HG03280 (cell line): ENCODE measurements around the gene KDELR1.
"Not testable (repeated sequence)": the region's sequence is repeated elsewhere in the genome, so short reads cannot be mapped to it uniquely, and the experiment has no call there.

Experiments
- ATAC-seq: cut with Tn5 transposase; IDR thresholded peaks from one replicate; pipeline ENCODE4 v1.9.1; 2021; ENCODE audit warnings: mild to moderate bottlenecking, moderate library complexity; ENCODE audit not compliant: unreplicated experiment

The KDELR1 gene

DNA sequence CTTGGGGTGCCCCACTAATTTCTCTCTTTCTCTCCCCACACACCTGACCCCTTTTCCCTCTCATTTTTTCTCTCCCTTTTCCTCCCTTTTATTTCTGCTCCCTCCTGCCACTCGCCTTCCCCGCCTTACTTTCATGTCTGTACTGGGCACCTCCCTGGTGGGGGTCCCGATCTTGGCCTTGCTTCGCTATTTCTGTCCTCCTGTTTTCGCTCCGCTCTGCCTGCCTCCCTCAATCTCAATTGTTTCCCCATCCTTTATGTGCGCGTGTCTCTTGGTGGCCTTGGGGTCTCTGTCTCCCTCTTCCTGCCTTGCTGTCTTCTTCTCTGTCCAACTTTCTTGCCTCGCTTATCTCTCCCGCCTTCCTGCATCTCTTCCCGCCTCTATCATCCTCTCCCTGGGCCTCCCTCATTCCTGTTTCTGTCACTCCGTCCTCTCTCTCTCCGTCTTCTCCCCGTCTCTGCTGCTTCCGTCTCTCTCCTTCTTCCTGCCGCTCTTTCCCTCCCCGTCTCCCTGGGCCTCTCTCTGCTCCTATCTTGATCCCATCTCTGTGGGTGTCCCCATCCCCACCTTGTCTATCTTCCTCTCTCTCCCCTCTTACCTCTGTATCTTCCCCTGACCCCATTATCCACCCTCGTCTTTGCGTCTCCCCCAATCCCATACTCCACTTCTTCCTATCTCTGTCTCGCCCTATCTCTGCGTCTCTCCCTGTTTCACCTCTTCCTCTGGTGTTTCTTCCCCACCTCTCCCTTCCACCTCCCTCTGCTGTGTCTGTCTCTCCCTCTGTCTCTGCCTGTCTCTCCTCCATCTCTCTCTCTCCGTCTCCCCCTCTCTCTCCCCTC lies 6.1 kb upstream of the KDELR1 start:
- no peak for ATAC-seq

DNA sequence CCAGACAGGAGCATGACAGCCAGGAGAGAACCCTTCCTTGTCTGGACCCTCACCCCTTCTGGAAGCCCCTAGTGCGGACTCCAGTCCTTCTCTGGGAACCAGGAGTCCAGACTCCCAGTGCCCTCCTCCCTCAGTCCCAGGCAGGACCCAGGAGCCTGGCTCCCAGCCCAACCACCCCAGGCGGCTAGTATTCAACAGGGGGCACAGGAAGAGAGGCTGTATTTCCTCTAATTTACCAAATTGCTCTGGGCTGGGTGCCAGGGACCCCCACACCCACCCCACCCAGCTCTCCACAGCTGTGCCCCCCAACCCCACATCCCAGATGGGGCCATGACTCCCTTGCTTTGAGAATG lies 5.4 kb upstream of the KDELR1 start:
- ATAC-seq, result no peak

DNA sequence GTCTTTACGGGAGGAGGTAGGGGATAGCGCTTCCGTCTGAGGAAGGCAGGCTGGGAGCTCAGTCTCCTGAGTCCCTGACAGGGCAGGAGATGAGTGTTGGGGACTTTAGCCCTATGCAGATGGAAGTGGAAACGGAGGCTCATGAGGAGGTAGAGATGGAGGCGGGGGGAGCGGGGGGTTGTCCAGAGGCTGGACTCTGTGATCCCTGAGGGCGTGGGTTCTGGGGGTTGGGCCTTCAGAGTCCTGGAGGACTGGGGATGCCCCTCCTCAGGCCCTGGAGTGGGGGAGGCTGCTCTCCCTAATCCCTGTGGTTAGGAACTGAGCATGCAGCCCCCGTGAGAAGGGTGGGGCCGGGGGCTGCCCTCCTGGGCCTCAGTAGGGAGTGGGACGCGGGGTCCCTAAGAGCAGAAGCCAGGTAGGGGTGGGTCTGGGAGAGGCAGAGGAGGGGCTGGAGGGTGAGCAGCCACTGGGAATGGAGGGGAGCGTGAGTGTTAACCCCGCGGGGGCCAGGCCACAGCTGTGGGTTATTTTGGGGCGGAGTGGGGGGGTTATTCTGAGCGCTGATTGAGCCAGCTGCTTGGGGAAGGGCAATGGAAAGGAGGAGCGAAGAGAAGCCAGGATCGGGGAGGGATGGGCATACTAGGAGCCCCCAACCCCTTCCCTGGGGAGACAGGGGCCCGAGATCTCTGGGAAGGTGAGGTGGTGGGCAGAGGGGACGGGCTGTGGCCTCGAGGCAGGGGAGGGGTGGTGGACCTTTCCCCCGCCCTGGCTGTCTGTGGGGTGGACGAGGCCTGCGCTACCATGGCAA lies 4.9 kb upstream of the KDELR1 start:
- no peak for ATAC-seq

DNA sequence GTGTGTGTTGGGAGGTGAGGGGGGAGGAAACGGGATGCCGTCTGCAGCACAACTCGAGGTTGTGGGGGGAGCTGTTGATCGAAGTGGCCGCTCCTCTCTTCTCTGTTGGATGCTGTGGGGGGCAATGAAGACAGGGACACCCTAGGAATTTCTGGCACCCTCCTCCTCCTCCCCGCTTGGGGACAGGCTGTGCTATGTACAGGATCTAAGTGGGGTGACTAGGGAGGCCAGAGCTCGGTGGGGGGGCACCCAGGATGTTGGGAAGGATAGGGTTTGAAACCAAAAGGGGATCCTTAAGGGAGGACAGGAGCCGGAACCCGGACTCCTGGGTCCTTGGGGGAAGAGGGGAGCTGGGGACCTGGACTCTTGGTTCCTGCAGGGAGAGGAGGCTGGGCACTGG lies 4.1 kb upstream of the KDELR1 start:
- no peak for ATAC-seq

GRCh38 chr19:48395170-48395455 lies 3.8 kb upstream of the KDELR1 start:
- no peak for ATAC-seq

- ATAC-seq, result no peak
Measured at GRCh38 chr19:48394331-48395169, 3.2 kb upstream of the KDELR1 start.

- ATAC-seq, result no peak
Measured at GRCh38 chr19:48393559-48394330, 2.4 kb upstream of the KDELR1 start, which contains the start of gene GRIN2D. Gene GRIN2D, plus strand, starts transcription at chr19:48393668. Its CDS starts 4,725 bp downstream, at chr19:48398393.

DNA sequence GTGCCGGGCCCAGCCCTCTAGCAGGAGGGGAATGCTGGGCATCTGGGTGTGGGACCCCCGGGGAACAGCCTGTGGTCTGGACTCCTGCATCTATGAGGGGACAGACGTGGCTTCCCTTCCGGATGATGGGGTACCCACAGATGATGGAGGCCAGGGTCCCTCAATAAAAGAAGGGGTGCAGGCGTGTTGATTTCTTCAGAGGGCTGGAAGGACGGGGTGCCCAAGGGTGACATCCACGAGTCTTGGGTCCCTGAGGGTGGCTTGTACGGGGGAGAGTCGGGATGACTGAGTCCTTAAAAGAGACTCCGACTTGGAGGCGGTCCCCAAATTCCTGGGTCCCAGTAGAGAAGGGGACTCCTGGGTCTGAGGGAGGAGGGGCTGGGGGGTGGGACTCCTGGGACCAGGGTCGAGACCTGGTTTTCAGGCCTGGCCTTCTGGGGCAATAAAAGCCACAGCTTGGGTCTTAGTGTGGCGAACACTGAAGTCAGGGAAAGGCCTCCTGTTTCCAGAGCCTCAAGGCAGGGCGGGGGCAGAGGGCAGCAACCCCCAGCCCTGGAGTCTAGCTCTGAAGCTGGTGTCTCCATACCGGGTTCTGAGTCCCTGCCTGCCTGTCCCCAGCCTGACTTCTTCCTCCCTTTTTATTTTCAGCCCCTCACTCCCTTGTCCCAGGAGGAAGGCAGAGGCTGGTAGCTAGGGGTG lies 1.7 kb upstream of the KDELR1 start:
- no peak for ATAC-seq

- ATAC-seq, result not testable (repeated sequence)
Measured at GRCh38 chr19:48392006-48392344, 624 bp upstream of the KDELR1 start.

DNA sequence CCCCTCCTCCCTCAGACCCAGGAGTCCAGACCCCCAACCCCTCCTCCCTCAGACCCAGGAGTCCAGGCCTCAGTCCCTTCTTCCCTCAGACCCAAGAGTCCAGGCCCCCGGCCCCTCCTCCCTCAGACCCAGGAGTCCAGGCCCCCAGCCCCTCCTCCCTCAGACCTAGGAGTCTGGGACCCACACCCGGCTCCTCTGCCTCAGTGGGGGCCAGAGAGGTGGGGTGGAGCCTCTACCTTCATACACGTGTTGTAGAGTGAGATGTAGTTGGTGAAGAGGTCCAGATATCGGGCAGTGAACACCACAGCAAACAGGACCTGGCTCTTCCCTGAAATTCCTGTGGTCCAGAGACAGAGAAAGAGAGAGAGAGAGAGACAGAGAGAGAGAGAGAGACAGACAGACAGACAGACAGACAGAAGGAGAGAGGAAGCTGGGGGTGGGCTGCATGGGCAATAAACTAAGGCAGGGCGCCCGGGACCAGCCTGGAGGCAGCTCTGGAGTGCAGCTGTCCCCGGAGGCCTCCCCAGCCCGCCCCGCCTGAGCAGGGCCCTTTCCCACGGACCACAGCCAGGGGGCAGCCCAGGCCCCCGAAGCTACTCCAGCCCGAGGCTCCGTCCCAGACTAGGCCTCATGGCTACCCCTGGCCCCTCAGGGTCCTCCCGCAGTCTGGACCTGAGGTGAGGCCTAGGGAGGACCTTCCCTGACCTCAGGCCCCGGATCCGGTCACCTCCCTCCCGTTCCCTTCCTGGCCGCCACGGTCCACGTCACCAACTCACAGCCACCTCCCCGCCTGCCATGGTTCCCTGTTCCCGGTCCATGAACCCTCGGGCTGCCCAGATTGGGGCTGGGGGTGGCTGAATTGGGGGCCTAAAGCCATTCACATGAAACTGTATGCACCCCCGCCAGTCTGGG lies 907 bp downstream of the KDELR1 start:
- peak; percentile 35 for ATAC-seq

GRCh38 chr19:48386981-48387380 lies 4.4 kb downstream of the KDELR1 start:
- ATAC-seq, result no peak

DNA sequence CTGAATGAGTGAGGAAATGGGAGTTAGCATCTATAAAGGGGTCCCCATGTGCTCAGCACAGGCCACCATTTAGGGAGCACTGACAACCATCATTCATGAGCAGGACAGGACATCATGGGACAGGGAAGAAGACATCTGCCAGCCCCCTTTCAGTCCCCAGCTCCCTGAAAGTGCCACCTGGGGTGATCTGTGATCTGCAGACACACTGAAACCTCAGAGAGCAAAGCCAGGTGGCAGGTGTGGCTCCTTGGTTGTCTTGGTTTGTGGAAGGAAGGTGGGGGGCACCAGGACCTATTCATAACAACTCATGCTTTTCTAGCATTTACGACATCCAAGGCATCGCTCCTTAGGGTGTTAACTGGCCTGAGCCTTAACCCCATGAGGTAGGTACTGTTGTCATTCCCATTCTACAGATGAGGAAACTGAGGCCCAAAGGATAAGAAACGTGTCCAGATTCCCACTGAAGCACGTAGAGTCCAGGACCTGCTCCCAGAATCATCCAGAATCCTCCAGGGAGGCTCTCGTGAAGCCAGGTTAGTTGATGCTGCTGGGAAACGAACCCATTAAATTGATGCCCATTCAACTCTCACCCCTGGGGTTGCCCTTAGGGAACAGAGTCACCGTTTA lies 5.8 kb downstream of the KDELR1 start:
- no peak for ATAC-seq

DNA sequence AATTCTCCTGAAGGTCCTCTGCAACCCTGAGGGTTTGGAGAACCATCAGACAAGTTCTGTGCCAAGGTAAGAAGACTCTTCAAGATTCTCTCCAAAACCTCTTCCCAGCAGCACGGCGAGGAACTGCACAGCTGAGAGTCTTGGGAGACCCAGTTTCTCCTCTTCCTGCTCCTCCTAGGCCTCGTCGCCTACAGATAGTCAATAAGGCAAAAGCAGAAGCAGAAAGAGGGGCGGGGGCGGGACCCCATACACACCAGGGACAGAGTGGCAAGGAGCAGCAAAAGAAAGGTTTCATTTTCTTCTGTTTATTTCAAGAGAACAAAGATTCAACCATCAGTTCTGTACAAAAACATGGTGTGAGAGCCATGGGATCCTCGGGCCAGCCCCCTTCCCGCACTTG lies 9.1 kb downstream of the KDELR1 start:
- no peak for ATAC-seq

DNA sequence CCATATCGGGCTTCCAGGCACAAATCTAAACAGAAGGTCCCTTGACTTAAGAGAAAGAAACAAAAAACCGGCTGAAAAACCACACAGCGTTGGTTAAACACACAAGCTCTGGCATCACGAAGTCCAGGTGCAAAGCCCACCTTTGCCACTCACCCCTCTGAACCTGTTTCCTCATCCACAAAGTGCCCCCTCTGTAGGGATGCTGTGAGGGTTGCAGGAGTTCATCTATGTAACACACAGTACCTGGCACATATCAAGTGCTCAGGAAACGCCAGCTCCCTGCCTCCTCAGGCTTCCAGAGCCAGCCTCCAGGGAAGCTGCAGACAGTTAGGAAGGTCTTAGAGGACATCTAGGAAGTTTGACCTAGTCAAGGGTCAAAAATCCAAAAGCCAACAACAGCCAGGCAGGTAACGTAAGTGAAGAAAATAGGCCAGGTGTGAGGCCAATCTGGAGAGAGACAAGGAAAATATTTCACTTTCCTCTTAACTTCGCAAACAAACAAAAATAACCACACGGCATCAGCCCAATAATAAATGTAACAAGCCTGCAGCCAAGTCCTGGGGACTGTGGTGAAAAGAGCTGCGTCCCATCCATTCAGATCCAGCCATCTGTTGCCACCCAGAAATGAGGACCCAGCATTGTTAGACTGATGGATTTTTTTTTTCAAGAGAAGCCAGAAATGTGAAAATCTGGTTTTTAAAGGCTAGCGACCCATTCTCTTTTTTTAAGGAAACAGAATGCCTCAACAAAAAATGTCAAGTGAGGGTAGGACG lies 10.0 kb downstream of the KDELR1 start:
- ATAC-seq, result no peak

- ATAC-seq, result no peak
Measured at GRCh38 chr19:48379058-48379457, 12.3 kb downstream of the KDELR1 start.

- ATAC-seq, result no peak
Measured at GRCh38 chr19:48378194-48378570, 13.2 kb downstream of the KDELR1 start.

GRCh38 chr19:48373567-48373966 lies 17.8 kb downstream of the KDELR1 start:
- no peak for ATAC-seq

DNA sequence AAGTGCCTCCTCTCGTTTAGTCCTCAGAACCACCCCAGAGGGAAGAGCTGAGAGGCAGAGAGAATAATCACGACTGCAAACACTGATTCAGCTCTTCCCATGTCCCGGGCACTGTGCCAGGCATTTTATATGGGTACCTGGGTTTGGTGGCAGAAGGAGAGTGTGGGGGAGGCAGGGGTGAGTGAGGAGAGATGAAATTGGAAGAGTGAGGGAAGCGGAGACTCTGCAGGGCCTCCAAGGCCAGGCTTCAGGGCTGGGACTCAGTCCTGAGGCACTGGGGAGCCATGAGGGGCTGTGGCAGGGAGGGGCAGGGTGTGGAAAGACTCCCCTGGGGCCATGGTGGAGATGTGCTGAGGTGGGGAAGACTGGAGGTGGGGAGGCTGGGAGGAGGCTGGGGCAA lies 18.4 kb downstream of the KDELR1 start:
- no peak for ATAC-seq
